HEK293T (cell line): ENCODE measurements around the gene HAL.

Experiments
- CTCF ChIA-PET: fragments of 350-600 bp; formaldehyde crosslinking; extraction: SDS; loops from one replicate; lab custom pipeline; 2021; ENCODE audit warnings: antibody characterized with exemption, inconsistent platforms; lab: Yijun Ruan, JAX
- POLR2A ChIA-PET: fragments of 350-600 bp; formaldehyde crosslinking; extraction: SDS; loops from one replicate; lab custom pipeline; 2020; ENCODE audit warnings: antibody characterized with exemption, inconsistent platforms; lab: Yijun Ruan, JAX
- DNase-seq: peaks from one replicate; pipeline ENCODE4 v3.0.0; 2012; ENCODE audit warnings: mixed read lengths; ENCODE audit errors: extremely low spot score
- ARNT ChIP-seq: fragments of 450-650 bp; IDR thresholded peaks from 2 replicates; pipeline ENCODE4 v1.6.1; 2017; ENCODE audit warnings: mild to moderate bottlenecking
- BHLHE40 ChIP-seq: fragments of 450-650 bp; IDR thresholded peaks from 2 replicates; pipeline ENCODE4 v1.6.1; 2016; ENCODE audit warnings: mild to moderate bottlenecking, moderate library complexity, borderline replicate concordance
- CTBP1 ChIP-seq: fragments of 450-650 bp; IDR thresholded peaks from 2 replicates; pipeline ENCODE4 v1.6.1; 2016; ENCODE audit warnings: borderline replicate concordance
- ELF4 ChIP-seq: fragments of 450-650 bp; IDR thresholded peaks from 2 replicates; pipeline ENCODE4 v1.6.1; 2017; ENCODE audit warnings: antibody characterized with exemption
- FOXA1 ChIP-seq: fragments of 450-650 bp; IDR thresholded peaks from 2 replicates; pipeline ENCODE4 v1.6.1; 2016; ENCODE audit warnings: mild to moderate bottlenecking
- FOXK2 ChIP-seq: fragments of 450-650 bp; IDR thresholded peaks from 2 replicates; pipeline ENCODE4 v1.6.1; 2016; ENCODE audit warnings: mild to moderate bottlenecking
- FOXM1 ChIP-seq: fragments of 450-650 bp; IDR thresholded peaks from 2 replicates; pipeline ENCODE4 v1.6.1; 2017; ENCODE audit warnings: mild to moderate bottlenecking, borderline replicate concordance
- HDGF ChIP-seq: fragments of 450-650 bp; IDR thresholded peaks from 2 replicates; pipeline ENCODE4 v1.6.1; 2017; ENCODE audit warnings: antibody characterized with exemption, borderline replicate concordance
- L3MBTL2 ChIP-seq: fragments of 450-650 bp; conservative IDR thresholded peaks from 2 replicates; pipeline ENCODE4 v1.6.1; 2016; ENCODE audit warnings: mild to moderate bottlenecking
- LEF1 ChIP-seq: fragments of 450-650 bp; IDR thresholded peaks from 2 replicates; pipeline ENCODE4 v1.6.1; 2017; ENCODE audit warnings: mild to moderate bottlenecking, borderline replicate concordance
- NFRKB ChIP-seq: fragments of 450-650 bp; IDR thresholded peaks from 2 replicates; pipeline ENCODE4 v1.6.1; 2016; ENCODE audit warnings: mild to moderate bottlenecking, moderate library complexity
- PKNOX1 ChIP-seq: fragments of 450-650 bp; IDR thresholded peaks from 2 replicates; pipeline ENCODE4 v1.6.1; 2016
- SP1 ChIP-seq: fragments of 450-650 bp; IDR thresholded peaks from 2 replicates; pipeline ENCODE4 v1.6.1; 2017
- SUZ12 ChIP-seq: fragments of 450-650 bp; IDR thresholded peaks from 2 replicates; pipeline ENCODE4 v1.6.1; 2016; ENCODE audit warnings: mild to moderate bottlenecking
- TARDBP ChIP-seq: fragments of 450-650 bp; IDR thresholded peaks from 2 replicates; pipeline ENCODE4 v1.6.1; 2016
- ZNF384 ChIP-seq: fragments of 450-650 bp; IDR thresholded peaks from 2 replicates; pipeline ENCODE4 v1.6.1; 2016

The HAL gene

GRCh38 chr12:96040305-96041133 is 44.4 kb upstream of the HAL start:
- TF ChIP-seq CTBP1, result no peak
- POLR2A ChIA-PET, result interaction anchor here (0.6 kb wide), 1 partner anchor 98 kb away, joined by 3 read pairs; the partner anchor contains the start of gene CCDC38
- CTCF ChIA-PET, result no interaction called here
- DNase-seq, result no peak

- POLR2A ChIA-PET, result no interaction called here
- no peak for DNase-seq
- CTCF ChIA-PET, result no interaction called here
- TF ChIP-seq FOXA1 (no peak), ZNF384 (no peak), L3MBTL2 (no peak), CTBP1 (no peak), ARNT (no peak), LEF1 (no peak), TARDBP (no peak), FOXK2 (no peak), PKNOX1 (no peak), NFRKB (no peak), FOXM1 (no peak), HDGF (no peak), SUZ12 (no peak), BHLHE40 (no peak), SP1 (no peak)
Observed at GRCh38 chr12:96039516-96039915, 43.4 kb upstream of the HAL start.

GRCh38 chr12:96036765-96037455 is 40.8 kb upstream of the HAL start:
- TF ChIP-seq SUZ12 (no peak), PKNOX1 (no peak), FOXK2 (no peak), FOXM1 (no peak), L3MBTL2 (no peak), HDGF (no peak), LEF1 (no peak)
- ChIA-PET POLR2A (interaction anchor here (1.7 kb wide), 1 partner anchor 94 kb away, joined by 10 read pairs; the partner anchor contains the start of genes AMDHD1 and CCDC38), CTCF (no interaction called here)
- DNase-seq, result no peak

GRCh38 chr12:96035283-96036236 is 39.4 kb upstream of the HAL start, which contains the start of gene LTA4H:
TSS of gene LTA4H (minus strand) at chr12:96035587. CDS start at chr12:96035519, 68 bp downstream.
- ChIA-PET POLR2A (interaction anchor here (0.6 to 1.7 kb wide), 7 partner anchors 9 to 93 kb away, joined by 3 to 10 read pairs (median 3); partner anchors contain the start of genes AMDHD1 and CCDC38), CTCF (no interaction called here)
- peak; percentile 92 for DNase-seq
- TF ChIP-seq CTBP1 (no peak), SP1 (no peak), SUZ12 (peak; percentile 90), FOXM1 (no peak), FOXA1 (no peak), HDGF (no peak), ARNT (no peak), ZNF384 (no peak), NFRKB (no peak), FOXK2 (no peak), L3MBTL2 (peak; percentile 71), LEF1 (no peak), BHLHE40 (no peak), TARDBP (no peak), PKNOX1 (peak; percentile 33; the same call in 1 of the 2 replicates), ELF4 (peak; percentile 60)

- TF ChIP-seq HDGF, result no peak
- TF ChIP-seq SP1, result no peak
- no peak for TF ChIP-seq L3MBTL2
- no peak for TF ChIP-seq CTBP1
- TF ChIP-seq FOXM1, result no peak
- TF ChIP-seq LEF1, result no peak
- no peak for TF ChIP-seq NFRKB
- TF ChIP-seq FOXK2, result no peak
- TF ChIP-seq ARNT, result no peak
- ChIA-PET POLR2A (interaction anchor here (0.6 to 1.7 kb wide), 5 partner anchors 14 to 567 kb away, joined by 3 to 10 read pairs (median 3); partner anchors contain the start of genes AMDHD1 and CCDC38), CTCF (no interaction called here)
- DNase-seq, result peak; percentile 52
Observed at GRCh38 chr12:96034621-96035282, 38.6 kb upstream of the HAL start.
